GM19043 (cell line): ENCODE results near the gene NUP214.
"Not testable (repeated sequence)": the region's sequence is repeated elsewhere in the genome, so short reads cannot be mapped to it uniquely, and the experiment has no call there.

Experiments
- ATAC-seq: cut with Tn5 transposase; IDR thresholded peaks from one replicate; pipeline ENCODE4 v1.9.1; 2021; ENCODE audit warnings: low read depth; ENCODE audit not compliant: unreplicated experiment

The NUP214 gene

GRCh38 chr9:131158673-131159072 is 33.3 kb downstream of the NUP214 start:
- ATAC-seq, result not testable (repeated sequence)

- no peak for ATAC-seq
Measured at GRCh38 chr9:131160416-131161112, 35.2 kb downstream of the NUP214 start.

GRCh38 chr9:131161585-131161984 is 36.2 kb downstream of the NUP214 start:
- no peak for ATAC-seq

GRCh38 chr9:131162886-131163285 is 37.5 kb downstream of the NUP214 start:
- no peak for ATAC-seq

GRCh38 chr9:131165523-131165922 is 40.1 kb downstream of the NUP214 start:
- ATAC-seq, result no peak

- no peak for ATAC-seq
Measured at GRCh38 chr9:131167146-131167692, 41.8 kb downstream of the NUP214 start.

- ATAC-seq, result no peak
Measured at GRCh38 chr9:131167936-131168335, 42.5 kb downstream of the NUP214 start.

- no peak for ATAC-seq
Measured at GRCh38 chr9:131169563-131170240, 44.3 kb downstream of the NUP214 start.

- ATAC-seq, result no peak
Measured at GRCh38 chr9:131173995-131174394, 48.6 kb downstream of the NUP214 start.

- ATAC-seq, result no peak
Measured at GRCh38 chr9:131174681-131175239, 49.4 kb downstream of the NUP214 start.

- no peak for ATAC-seq
Measured at GRCh38 chr9:131177898-131178297, 52.5 kb downstream of the NUP214 start.

- peak; percentile 57 for ATAC-seq
Measured at GRCh38 chr9:131178382-131178781, 53.0 kb downstream of the NUP214 start.

- ATAC-seq, result no peak
Measured at GRCh38 chr9:131178926-131179325, 53.5 kb downstream of the NUP214 start.

GRCh38 chr9:131179561-131180219 is 54.3 kb downstream of the NUP214 start:
- ATAC-seq, result no peak

GRCh38 chr9:131180454-131180853 is 55.1 kb downstream of the NUP214 start:
- no peak for ATAC-seq

GRCh38 chr9:131181091-131181681 is 55.8 kb downstream of the NUP214 start:
- ATAC-seq, result no peak

GRCh38 chr9:131185924-131186323 is 60.5 kb downstream of the NUP214 start:
- ATAC-seq, result no peak

GRCh38 chr9:131186622-131187021 is 61.2 kb downstream of the NUP214 start:
- ATAC-seq, result no peak

- ATAC-seq, result no peak
Measured at GRCh38 chr9:131187957-131188356, 62.6 kb downstream of the NUP214 start.

GRCh38 chr9:131188976-131189375 is 63.6 kb downstream of the NUP214 start:
- no peak for ATAC-seq

GRCh38 chr9:131190191-131190590 is 64.8 kb downstream of the NUP214 start:
- ATAC-seq, result no peak
